ENCODE measurements around the gene SCYL3.

Gene SCYL3

GRCh38 chr1:169896013-169896412 lies 2.3 kb upstream of the SCYL3 start:
- no peak overlapping the region for H3K9ac ChIP-seq
- no peaks in the 10 kb centered on the region for H4K20me1 ChIP-seq (ENCODE audit: insufficient read depth)
- H3K36me3 ChIP-seq (ENCODE audit: insufficient read depth) = no peaks in the 10 kb centered on the region
- H2AFZ ChIP-seq (ENCODE audit: low read depth) = no peak overlapping the region
- H3K27ac ChIP-seq = no peak overlapping the region
- no peaks in the 10 kb centered on the region for H3K27me3 ChIP-seq (ENCODE audit: insufficient read depth, low read depth)
- H3K79me2 ChIP-seq (ENCODE audit: insufficient read depth, low read depth) = peaks cover 20% of the 10 kb centered on the region
- no peak overlapping the region for H3K4me3 ChIP-seq (IDR thresholded peaks at IDR 0.05; ENCODE audit: insufficient read depth, low read depth, low read length)
- peaks cover 21% of the 10 kb centered on the region for H3K4me1 ChIP-seq (ENCODE audit: low read depth, poor library complexity, severe bottlenecking)
- no peak overlapping the region for H3K4me2 ChIP-seq
- TF ChIP-seq CTCF (conservative IDR thresholded peaks at IDR 0.05; ENCODE audit: low read depth, low read length) = no peak

GRCh38 chr1:169894424-169895145 lies 889 bp upstream of the SCYL3 start:
- Histone ChIP-seq H4K20me1 (ENCODE audit: insufficient read depth) (no peaks in the 10 kb centered on the region), H3K4me1 (ENCODE audit: low read depth, poor library complexity, severe bottlenecking) (peaks cover 27% of the 10 kb centered on the region), H3K27ac (peak overlapping the region; percentile 97), H2AFZ (ENCODE audit: low read depth) (peak overlapping the region; percentile 94), H3K79me2 (ENCODE audit: insufficient read depth, low read depth) (peaks cover 31% of the 10 kb centered on the region), H3K36me3 (ENCODE audit: insufficient read depth) (no peaks in the 10 kb centered on the region), H3K9ac (peak overlapping the region; percentile 98), H3K27me3 (ENCODE audit: insufficient read depth, low read depth) (no peaks in the 10 kb centered on the region), H3K4me3 (IDR thresholded peaks at IDR 0.05; ENCODE audit: insufficient read depth, low read depth, low read length) (peak overlapping the region; percentile 44), H3K4me2 (peak overlapping the region; percentile 91)
- no peak for TF ChIP-seq CTCF (conservative IDR thresholded peaks at IDR 0.05; ENCODE audit: low read depth, low read length)

GRCh38 chr1:169892927-169893644 lies 610 bp downstream of the SCYL3 start:
- H4K20me1 ChIP-seq (ENCODE audit: insufficient read depth) = no peaks in the 10 kb centered on the region
- no peak for TF ChIP-seq CTCF (conservative IDR thresholded peaks at IDR 0.05; ENCODE audit: low read depth, low read length)
- H3K27me3 ChIP-seq (ENCODE audit: insufficient read depth, low read depth) = no peaks in the 10 kb centered on the region
- peak overlapping the region; percentile 97 for H3K27ac ChIP-seq
- H2AFZ ChIP-seq (ENCODE audit: low read depth) = peak overlapping the region; percentile 94
- H3K4me3 ChIP-seq (IDR thresholded peaks at IDR 0.05; ENCODE audit: insufficient read depth, low read depth, low read length) = peak overlapping the region; percentile 89
- H3K4me2 ChIP-seq = peak overlapping the region; percentile 79
- H3K9ac ChIP-seq = peak overlapping the region; percentile 98
- H3K79me2 ChIP-seq (ENCODE audit: insufficient read depth, low read depth) = peaks cover 35% of the 10 kb centered on the region
- H3K4me1 ChIP-seq (ENCODE audit: low read depth, poor library complexity, severe bottlenecking) = peaks cover 27% of the 10 kb centered on the region
- H3K36me3 ChIP-seq (ENCODE audit: insufficient read depth) = no peaks in the 10 kb centered on the region

GRCh38 chr1:169892176-169892926 lies 1.3 kb downstream of the SCYL3 start:
- TF ChIP-seq CTCF (conservative IDR thresholded peaks at IDR 0.05; ENCODE audit: low read depth, low read length) = no peak
- Histone ChIP-seq H3K27me3 (ENCODE audit: insufficient read depth, low read depth) (no peaks in the 10 kb centered on the region), H3K79me2 (ENCODE audit: insufficient read depth, low read depth) (peaks cover 35% of the 10 kb centered on the region), H2AFZ (ENCODE audit: low read depth) (peak overlapping the region; percentile 94; the same call in 1 of the 2 replicates), H3K36me3 (ENCODE audit: insufficient read depth) (no peaks in the 10 kb centered on the region), H3K4me2 (peak overlapping the region; percentile 79), H4K20me1 (ENCODE audit: insufficient read depth) (no peaks in the 10 kb centered on the region), H3K9ac (peak overlapping the region; percentile 98), H3K4me1 (ENCODE audit: low read depth, poor library complexity, severe bottlenecking) (peaks cover 27% of the 10 kb centered on the region), H3K27ac (peak overlapping the region; percentile 97; the same call in 1 of the 2 replicates), H3K4me3 (IDR thresholded peaks at IDR 0.05; ENCODE audit: insufficient read depth, low read depth, low read length) (peak overlapping the region; percentile 89)
